Fibroblast of skin of right quadriceps (primary cell): ENCODE results near the gene NSF.
"Not testable (repeated sequence)": the region's sequence is repeated elsewhere in the genome, so short reads cannot be mapped to it uniquely, and the experiment has no call there.

Experiments
- DNase-seq: peaks from one replicate; pipeline ENCODE4 v3.0.0-alpha.2; 2013

Gene NSF

GRCh38 chr17:46590157-46591146 is at the start of gene NSF:
Gene NSF, plus strand, starts transcription at chr17:46590669. Its CDS starts 107 bp downstream, at chr17:46590776.
- DNase-seq = not testable (repeated sequence)

DNA sequence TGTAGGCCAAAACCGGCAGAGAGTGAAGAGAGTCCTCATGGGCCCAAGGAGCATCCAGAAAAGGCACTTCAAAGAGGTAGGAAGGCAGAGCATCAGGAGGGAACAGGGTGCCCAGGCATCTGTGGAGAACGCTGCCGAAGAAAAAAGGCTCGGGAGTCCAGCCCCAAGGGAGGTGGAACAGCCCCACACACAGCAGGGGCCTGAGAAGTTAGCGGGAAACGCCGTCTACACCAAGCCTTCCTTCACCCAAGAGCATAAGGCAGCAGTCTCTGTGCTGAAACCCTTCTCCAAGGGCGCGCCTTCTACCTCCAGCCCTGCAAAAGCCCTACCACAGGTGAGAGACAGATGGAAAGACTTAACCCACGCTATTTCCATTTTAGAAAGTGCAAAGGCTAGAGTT is 41.9 kb upstream of the NSF start:
- DNase-seq = not testable (repeated sequence)

DNA sequence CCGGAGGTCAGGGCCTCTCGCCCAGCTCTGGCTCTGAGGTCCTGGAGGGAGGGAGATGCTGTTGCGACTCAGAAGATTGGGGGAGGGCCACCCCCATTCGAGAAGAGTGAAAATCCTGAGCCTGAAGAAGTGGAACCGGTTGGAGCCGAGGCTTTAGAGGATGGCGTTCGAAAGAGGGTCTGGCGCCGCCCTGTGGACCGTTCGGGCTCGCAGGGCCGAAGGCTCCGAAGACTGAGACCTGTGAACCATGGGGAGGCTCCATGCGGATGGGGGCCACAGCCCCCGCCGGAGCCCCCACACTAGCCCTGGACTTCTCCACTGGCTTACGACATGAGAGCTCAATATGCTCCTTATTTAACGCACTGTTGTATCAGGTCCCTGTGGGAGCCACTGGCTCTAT is 31.3 kb upstream of the NSF start:
- not testable (repeated sequence) for DNase-seq

DNA sequence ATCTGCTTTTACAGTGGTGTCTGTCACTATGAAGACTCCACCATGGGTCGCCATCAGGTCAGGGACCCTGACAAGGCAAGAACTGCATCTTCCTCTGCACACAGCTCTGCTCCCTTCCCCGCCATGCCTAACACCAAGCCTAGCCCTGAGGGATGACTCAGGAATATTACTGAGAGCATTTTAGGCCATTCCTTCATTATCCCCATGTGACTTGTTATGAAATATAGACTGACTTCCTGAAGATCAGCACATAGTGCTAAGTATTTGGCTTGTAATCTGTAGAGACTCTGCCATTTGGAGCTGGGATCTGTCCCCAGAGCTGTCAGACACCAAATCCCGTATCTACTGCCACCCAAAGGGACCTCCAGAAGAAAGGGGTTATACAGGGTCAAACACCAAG is 30.4 kb upstream of the NSF start:
- not testable (repeated sequence) for DNase-seq

GRCh38 chr17:46566284-46566683 is 24.2 kb upstream of the NSF start:
- DNase-seq = not testable (repeated sequence)

- not testable (repeated sequence) for DNase-seq
Measured at GRCh38 chr17:46566980-46567379, 23.5 kb upstream of the NSF start.

GRCh38 chr17:46571796-46572195 is 18.7 kb upstream of the NSF start:
- not testable (repeated sequence) for DNase-seq

- not testable (repeated sequence) for DNase-seq
Measured at GRCh38 chr17:46579083-46580075, 11.1 kb upstream of the NSF start, which contains the start of gene ARL17A. Gene ARL17A, minus strand, starts transcription at chr17:46579691. Its CDS starts 3,369 bp downstream, at chr17:46576322.

DNA sequence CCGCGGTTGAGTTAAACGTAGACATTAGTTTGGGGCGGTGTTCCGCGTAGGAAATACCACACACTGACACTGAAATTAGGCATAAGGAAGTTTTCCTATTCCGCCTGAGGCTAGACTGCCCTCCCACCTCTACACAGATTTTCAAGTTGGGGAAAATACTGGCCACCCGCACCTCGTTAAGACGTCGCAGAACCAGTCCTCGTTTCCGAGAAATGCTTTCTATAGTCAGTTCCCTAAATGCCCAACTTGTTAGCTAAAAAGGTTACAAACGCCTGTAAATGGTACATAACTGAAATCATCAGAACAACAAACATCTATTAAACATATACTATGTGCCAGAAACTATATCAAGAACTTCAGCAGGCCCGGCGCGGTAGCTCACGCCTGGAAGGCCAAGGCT is 10.4 kb upstream of the NSF start:
- DNase-seq = not testable (repeated sequence)

- DNase-seq = not testable (repeated sequence)
Measured at GRCh38 chr17:46585444-46585843, 5.0 kb upstream of the NSF start.

DNA sequence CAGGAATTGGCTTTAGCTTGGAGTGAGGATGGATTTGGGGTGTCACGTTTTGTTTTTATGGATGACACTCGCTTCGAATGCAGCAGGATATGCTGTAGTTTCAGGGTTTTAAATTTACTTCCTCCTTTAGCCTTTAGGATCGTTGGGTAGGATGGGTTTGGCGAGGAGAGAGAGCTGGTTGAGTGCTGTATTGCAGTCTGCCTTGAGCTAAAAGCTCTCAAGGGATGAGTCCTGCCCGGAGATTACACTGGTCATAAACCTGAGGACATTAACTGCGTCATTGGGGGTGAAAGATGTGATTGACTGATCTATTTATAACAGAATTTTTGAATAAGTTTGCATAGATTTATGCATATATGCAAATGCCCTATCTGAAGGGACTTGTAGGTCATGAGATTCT is 863 bp downstream of the NSF start:
- DNase-seq = not testable (repeated sequence)

GRCh38 chr17:46598344-46598931 is 8.0 kb downstream of the NSF start:
- not testable (repeated sequence) for DNase-seq

- not testable (repeated sequence) for DNase-seq
Measured at GRCh38 chr17:46600767-46601166, 10.3 kb downstream of the NSF start.

GRCh38 chr17:46603125-46603524 is 12.7 kb downstream of the NSF start:
- DNase-seq = not testable (repeated sequence)

DNA sequence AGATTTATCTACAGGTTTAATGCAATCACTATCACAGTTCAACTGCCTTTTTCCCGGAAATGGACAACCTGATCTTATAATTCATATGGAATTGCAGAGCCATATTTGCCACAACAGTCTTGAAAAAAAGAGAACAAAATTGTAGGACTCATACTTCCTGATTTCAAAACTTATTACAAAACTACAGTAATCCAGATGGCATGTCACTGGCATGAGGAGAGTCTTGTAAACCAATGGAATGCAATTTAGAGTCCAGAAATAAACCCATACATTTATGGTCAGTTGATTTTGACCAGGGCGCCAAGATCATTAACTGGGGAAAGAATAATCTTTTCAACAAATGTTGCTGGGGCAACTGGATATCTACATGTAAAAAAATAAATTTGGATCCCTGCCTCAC is 20.8 kb downstream of the NSF start:
- not testable (repeated sequence) for DNase-seq

DNA sequence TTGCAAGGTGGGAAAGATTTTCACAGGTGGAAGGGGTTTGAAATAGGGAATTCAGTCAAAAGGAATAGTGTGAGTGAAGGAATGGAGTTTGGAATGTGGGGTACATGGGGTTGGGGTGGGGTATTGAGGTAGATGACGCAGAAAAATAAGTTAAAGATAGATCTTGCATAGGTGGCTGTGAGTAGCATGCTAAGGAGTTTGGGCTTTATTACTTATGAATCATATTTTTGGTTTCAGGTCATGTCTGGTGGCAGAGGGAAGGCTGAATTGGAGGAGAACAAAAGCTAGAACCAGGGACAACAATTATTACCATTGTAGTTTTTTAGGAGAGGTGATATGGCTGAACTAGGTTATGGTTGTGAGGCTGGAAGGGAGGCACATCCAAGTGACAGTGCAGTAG is 23.4 kb downstream of the NSF start:
- not testable (repeated sequence) for DNase-seq

DNA sequence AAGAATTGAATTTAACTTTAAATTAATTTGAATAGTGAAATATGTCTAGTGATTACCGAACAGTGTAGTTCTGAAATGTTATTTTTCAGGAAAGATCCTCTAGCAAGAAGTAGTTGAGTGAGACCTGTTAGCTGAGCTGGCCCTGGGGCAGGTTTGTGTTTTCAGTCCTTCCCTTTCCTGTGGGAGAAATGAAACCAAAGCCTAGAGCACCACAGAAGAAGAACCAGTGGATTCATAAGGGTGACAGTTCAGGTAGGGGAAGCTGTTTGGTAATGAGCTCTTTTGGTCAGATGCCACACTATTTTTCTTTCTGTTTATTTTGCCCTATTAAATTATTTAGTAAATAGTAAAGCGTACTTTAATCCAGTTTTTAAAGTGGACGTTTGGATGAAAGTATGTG is 26.7 kb downstream of the NSF start:
- not testable (repeated sequence) for DNase-seq

GRCh38 chr17:46618975-46619374 is 28.5 kb downstream of the NSF start:
- not testable (repeated sequence) for DNase-seq

DNA sequence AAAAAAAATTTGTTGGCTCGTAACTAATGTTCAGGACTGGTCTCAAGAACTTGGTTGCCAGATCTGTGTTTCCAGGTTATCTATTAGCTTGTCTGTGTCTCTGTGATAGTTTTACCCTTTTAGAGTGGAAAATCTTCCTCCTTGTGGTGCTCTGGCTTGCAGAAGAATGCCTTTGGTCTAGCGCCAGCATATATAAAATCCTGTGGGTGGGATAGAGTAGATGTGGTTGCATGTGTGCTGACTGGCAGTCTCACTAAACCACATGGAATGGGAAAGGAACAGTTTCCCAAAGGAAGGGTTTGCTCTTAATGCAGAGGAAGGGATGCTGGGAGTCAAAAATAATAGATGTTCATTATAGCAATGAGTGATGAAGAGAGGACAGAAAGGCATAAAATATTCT is 33.3 kb downstream of the NSF start:
- not testable (repeated sequence) for DNase-seq

GRCh38 chr17:46624726-46625125 is 34.3 kb downstream of the NSF start:
- not testable (repeated sequence) for DNase-seq

DNA sequence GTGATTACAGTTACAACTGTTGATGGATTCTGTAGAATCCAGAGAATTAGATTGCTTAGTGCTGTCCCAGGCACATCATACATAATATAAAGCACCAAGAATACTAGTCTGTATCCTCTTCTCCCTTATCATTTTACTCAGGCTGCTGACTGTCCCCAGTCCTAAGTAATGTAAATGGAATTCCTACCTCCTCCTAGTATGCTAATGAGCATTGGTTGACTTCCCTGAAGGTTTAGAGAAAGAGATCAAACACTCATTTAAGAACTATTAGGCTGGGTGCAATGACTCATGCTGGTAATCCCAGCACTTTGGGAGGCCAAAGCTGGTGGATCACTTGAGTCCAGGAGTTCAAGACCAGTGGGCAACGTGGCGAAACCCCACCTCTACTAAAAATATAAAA is 37.0 kb downstream of the NSF start:
- DNase-seq = not testable (repeated sequence)

- DNase-seq = not testable (repeated sequence)
Measured at GRCh38 chr17:46628753-46629436, 38.4 kb downstream of the NSF start.
